ENCODE measurements around the gene SP110. TPM values are rescaled to one million over a fixed set of nuclear protein-coding genes. Genes with fewer than 3 reads are reported as not detected.

The SP110 gene
- total and polyA plus RNA-seq, 2 of the 8 experiments (the other 6 are each of a cell fraction or from before 2014, with no cell fraction given), result 3.1 to 7.1 TPM

GRCh38 chr2:230218421-230218820, 1.4 kb downstream of the SP110 start:
- H3K4me1 ChIP-seq (replicated peaks in 1 of 4; ENCODE audit: control insufficient read depth in 3 of 4, insufficient read depth in 4 of 4, low read length in 3 of 4), result peaks cover 0 to 6% (median 1%) of the 10 kb centered on the region in 4 experiments; a peak in 3 of 7 replicates
- no peak overlapping the region for H4K91ac ChIP-seq (replicated peaks; ENCODE audit: insufficient read length, low read length)
- H2BK20ac ChIP-seq (ENCODE audit: low read length), result no peak overlapping the region
- no peak for DNase-seq (ENCODE audit: low read depth in 1 of 2, low spot score in 2 of 2)
- CTCF ChIA-PET (ENCODE audit: partially characterized antibody), result interaction anchor here (1.0 kb wide), 1 partner anchor 466 kb away, joined by 3 read pairs; no protein-coding TSS in a partner anchor
- no peak overlapping the region for H3K4me3 ChIP-seq (ENCODE audit: extremely low read depth in 1 of 4, insufficient read depth in 2 of 4, low read depth in 3 of 4, low read length in 4 of 4)
- no peak overlapping the region for H2BK15ac ChIP-seq (ENCODE audit: low read length)
- no peak overlapping the region for H3K9ac ChIP-seq (replicated peaks in 1 of 4; ENCODE audit: extremely low read depth in 1 of 4, low read depth in 3 of 4, low read length in 3 of 4)
- H3K18ac ChIP-seq (ENCODE audit: extremely low read depth, low read length), result no peak overlapping the region
- no peaks in the 10 kb centered on the region for H3K79me2 ChIP-seq (ENCODE audit: control insufficient read depth in 1 of 2, insufficient read depth in 2 of 2, low read length in 2 of 2)
- 80% methylated on average over 2 of the region's 2 CpGs; no CpG with 5 or more reads in 1 of the 2 experiments for WGBS, 2 experiments (ENCODE audit: extremely low coverage in 1 of 2, insufficient coverage in 1 of 2, insufficient read length in 1 of 2, insufficient replicate concordance in 2 of 2, low coverage in 1 of 2, low lambda C conversion rate in 2 of 2, missing lambda C conversion rate in 1 of 2)
- H3K9me3 ChIP-seq (ENCODE audit: insufficient read depth in 2 of 2, low read depth in 1 of 2, low read length in 1 of 2), result no peaks in the 10 kb centered on the region
- no peak overlapping the region for H3K14ac ChIP-seq (ENCODE audit: insufficient read length)
- H3K79me1 ChIP-seq (ENCODE audit: low read depth, low read length), result no peaks in the 10 kb centered on the region
- no peak overlapping the region for H2BK12ac ChIP-seq (ENCODE audit: low read depth, low read length)
- H2AK5ac ChIP-seq (ENCODE audit: low read depth, low read length), result no peak overlapping the region
- H4K5ac ChIP-seq (ENCODE audit: insufficient read length, low read depth, low read length), result no peak overlapping the region
- H3K23ac ChIP-seq (ENCODE audit: insufficient read length), result no peak overlapping the region
- no peak for FAIRE-seq
- no peaks in the 10 kb centered on the region for H4K20me1 ChIP-seq (replicated peaks in 1 of 2; ENCODE audit: control insufficient read depth in 1 of 2, insufficient read depth in 2 of 2, low read length in 2 of 2)
- no peaks in the 10 kb centered on the region for H3K36me3 ChIP-seq (ENCODE audit: control insufficient read depth in 2 of 4, insufficient read depth in 4 of 4, low read length in 3 of 4)
- no peak overlapping the region for H4K8ac ChIP-seq (ENCODE audit: extremely low read depth, insufficient read depth, low read length)
- POLR2A ChIA-PET (ENCODE audit: partially characterized antibody), result no interaction called here
- no peak overlapping the region for H3K56ac ChIP-seq (replicated peaks; ENCODE audit: insufficient read length, low read depth, low read length)
- H2BK120ac ChIP-seq (replicated peaks; ENCODE audit: low read depth, low read length), result no peak overlapping the region
- H3K4me2 ChIP-seq (ENCODE audit: insufficient read depth in 1 of 2, low read depth in 2 of 2, low read length in 2 of 2), result no peak overlapping the region
- no peak overlapping the region for H3K27ac ChIP-seq (ENCODE audit: low read depth, low read length)
- no peak overlapping the region for H2BK5ac ChIP-seq (ENCODE audit: low read depth, low read length)
- no peak overlapping the region for H3K4ac ChIP-seq (replicated peaks; ENCODE audit: insufficient read length, low read depth, low read length)
- no peaks in the 10 kb centered on the region; the same call in 1 of the 2 replicates for H3K23me2 ChIP-seq (ENCODE audit: low read depth, low read length)
- H2AFZ ChIP-seq (ENCODE audit: low read length), result no peak overlapping the region
- no peaks in the 10 kb centered on the region for H3K27me3 ChIP-seq (replicated peaks in 1 of 4; ENCODE audit: control insufficient read depth in 3 of 4, extremely low read depth in 1 of 4, insufficient read depth in 3 of 4, low read length in 3 of 4)
- TF ChIP-seq POLR2A (IDR thresholded peaks at IDR 0.05; ENCODE audit: control extremely low read depth in 1 of 2, low read depth in 2 of 2, low read length in 2 of 2) (no peak), TBP (IDR thresholded peaks at IDR 0.05; ENCODE audit: low read depth, low read length) (no peak), HDAC2 (IDR thresholded peaks at IDR 0.05; ENCODE audit: borderline replicate concordance in 1 of 2, low read depth in 2 of 2, low read length in 2 of 2) (no peak), KDM5A (IDR thresholded peaks at IDR 0.05; ENCODE audit: low read length) (no peak), HDAC6 (IDR thresholded peaks at IDR 0.05; ENCODE audit: low read depth, low read length) (no peak), SRF (IDR thresholded peaks at IDR 0.05; ENCODE audit: low read depth, low read length) (no peak), MAX (IDR thresholded peaks at IDR 0.05) (no peak), RFX5 (IDR thresholded peaks at IDR 0.05; ENCODE audit: borderline replicate concordance, low read depth, low read length) (no peak), ATF2 (IDR thresholded peaks at IDR 0.05; ENCODE audit: low read length) (no peak), TAF7 (optimal IDR thresholded peaks at IDR 0.05; ENCODE audit: borderline replicate concordance, low read depth, low read length) (no peak), BRCA1 (IDR thresholded peaks at IDR 0.05; ENCODE audit: low read depth, low read length) (no peak)
